ENCODE results near the gene TULP4. TPM values are rescaled to one million over a fixed set of nuclear protein-coding genes. Genes with fewer than 3 reads are reported as not detected.

TULP4 gene
- total RNA-seq, 1 donor: 131 TPM

DNA sequence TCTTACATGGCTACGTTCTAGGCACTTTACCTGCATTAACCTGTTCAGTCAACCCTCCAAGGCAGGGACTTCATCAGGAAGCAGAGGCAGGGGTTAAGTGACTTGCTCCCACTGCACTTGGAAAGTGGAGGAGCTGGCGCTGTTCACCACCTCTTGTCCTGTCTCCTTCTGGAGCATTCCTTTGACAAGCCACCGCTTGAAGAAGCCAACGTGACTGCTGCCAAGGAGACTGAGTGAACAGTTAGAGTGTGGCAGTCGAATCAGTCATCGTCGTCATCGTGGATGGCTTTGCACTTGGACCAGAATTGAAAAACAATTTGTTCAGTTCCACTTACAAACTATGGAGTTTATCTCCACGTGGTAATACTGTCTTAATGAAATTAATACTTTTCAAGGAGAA lies 60.9 kb downstream of the TULP4 start:
- TF ChIP-seq, protein P1, sequence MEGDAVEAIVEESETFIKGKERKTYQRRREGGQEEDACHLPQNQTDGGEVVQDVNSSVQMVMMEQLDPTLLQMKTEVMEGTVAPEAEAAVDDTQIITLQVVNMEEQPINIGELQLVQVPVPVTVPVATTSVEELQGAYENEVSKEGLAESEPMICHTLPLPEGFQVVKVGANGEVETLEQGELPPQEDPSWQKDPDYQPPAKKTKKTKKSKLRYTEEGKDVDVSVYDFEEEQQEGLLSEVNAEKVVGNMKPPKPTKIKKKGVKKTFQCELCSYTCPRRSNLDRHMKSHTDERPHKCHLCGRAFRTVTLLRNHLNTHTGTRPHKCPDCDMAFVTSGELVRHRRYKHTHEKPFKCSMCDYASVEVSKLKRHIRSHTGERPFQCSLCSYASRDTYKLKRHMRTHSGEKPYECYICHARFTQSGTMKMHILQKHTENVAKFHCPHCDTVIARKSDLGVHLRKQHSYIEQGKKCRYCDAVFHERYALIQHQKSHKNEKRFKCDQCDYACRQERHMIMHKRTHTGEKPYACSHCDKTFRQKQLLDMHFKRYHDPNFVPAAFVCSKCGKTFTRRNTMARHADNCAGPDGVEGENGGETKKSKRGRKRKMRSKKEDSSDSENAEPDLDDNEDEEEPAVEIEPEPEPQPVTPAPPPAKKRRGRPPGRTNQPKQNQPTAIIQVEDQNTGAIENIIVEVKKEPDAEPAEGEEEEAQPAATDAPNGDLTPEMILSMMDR (IDR thresholded peaks at IDR 0.05; ENCODE audit: insufficient read depth, low read length): no peak
- DNase-seq (ENCODE audit: low read depth): no peak
- H3K4me3 ChIP-seq (ENCODE audit: low read depth, low read length): no peak overlapping the region

DNA sequence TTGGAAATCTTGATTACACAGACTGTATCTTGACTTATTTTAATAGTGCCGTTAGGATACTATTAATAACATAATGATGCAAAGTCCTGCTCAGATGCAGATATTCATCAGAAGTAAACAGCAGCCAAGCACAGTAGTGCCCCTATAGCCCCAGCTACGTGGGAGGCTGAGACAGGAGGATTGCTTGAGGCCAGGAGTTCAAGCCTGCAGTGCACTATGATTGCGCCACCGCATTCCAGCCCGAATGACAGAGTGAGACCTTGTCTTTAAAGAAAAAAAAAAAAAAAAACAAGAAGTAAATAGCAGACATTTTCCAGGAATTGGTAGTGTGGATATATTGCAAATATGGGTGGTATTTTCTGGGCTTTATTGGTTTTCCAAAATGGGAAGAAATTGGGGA lies 61.8 kb downstream of the TULP4 start:
- TF ChIP-seq, protein P1 (IDR thresholded peaks at IDR 0.05; ENCODE audit: insufficient read depth, low read length): no peak
- DNase-seq (ENCODE audit: low read depth): no peak

DNA sequence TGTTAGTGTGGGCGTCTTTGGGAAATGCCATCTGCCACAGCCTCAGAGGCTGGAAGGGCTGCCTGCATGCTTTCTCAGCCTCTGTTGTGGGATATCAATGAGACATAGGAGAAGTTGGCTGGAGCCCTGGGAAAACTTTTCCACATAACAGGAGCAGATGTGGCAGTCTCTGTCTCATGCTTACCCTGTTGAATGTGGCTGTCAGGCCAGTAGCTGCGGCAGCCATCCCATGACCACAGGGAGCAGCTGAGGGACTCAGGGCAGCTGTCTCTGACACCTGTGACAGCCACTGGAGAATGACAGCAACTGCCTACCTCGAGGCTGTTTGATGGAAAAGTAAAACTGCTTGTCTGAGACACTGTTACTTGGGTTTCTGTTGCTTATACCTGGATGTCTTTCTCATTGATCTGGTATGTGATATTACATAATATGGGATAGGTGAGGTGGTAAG lies 64.4 kb downstream of the TULP4 start:
- TF ChIP-seq, protein P1 (IDR thresholded peaks at IDR 0.05; ENCODE audit: insufficient read depth, low read length): no peak
- DNase-seq (ENCODE audit: low read depth): peak; percentile 15
- no peak overlapping the region for H3K4me3 ChIP-seq (ENCODE audit: low read depth, low read length)

More for the DNA sequence above, 61.8 kb downstream of the TULP4 start:
- no peak overlapping the region for H3K4me3 ChIP-seq (ENCODE audit: low read depth, low read length)

DNA sequence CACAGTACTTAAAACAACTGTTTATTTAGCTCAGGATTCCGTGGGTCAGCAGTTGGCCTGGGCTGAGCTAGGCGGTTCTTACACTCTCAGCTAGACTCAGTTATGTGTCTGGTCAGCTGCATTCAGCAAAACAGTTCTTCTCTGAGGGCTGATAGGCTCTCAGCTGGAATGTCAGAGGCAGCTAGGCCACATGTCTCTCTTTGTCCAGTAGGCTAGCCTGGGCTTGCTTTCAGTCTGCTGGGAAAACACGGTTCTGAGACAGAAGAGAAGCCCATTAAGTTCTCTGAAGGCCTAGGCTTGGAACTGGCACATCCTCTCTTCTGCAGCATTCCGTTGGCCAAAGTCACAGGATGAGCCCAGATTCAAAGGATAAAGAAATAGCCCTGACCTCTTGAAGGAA lies 65.6 kb downstream of the TULP4 start:
- TF ChIP-seq, protein P1 (IDR thresholded peaks at IDR 0.05; ENCODE audit: insufficient read depth, low read length): no peak
- no peak overlapping the region for H3K4me3 ChIP-seq (ENCODE audit: low read depth, low read length)
- peak; percentile 38 for DNase-seq (ENCODE audit: low read depth)

DNA sequence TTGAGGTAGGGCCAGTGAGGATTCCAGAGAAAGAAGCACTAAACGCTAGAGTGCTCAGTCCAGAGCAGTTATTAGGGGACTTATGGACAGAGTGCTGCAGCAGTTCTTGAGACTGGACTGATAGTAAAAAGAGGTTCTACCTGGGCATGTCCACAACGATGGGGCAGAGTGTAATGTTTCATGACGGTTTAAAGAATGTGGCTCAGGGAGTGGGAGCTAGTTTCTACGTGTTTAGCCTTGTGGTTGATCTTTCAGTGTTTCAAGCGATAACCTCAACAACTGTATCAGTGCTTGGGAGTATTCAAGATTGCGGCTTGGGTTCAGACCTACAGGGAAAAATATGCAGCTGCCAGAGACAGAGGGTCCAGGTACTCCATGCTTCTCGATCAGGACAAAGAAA lies 67.1 kb downstream of the TULP4 start:
- H3K4me3 ChIP-seq (ENCODE audit: low read depth, low read length): no peak overlapping the region
- DNase-seq (ENCODE audit: low read depth): no peak
- TF ChIP-seq, protein P1 (IDR thresholded peaks at IDR 0.05; ENCODE audit: insufficient read depth, low read length): no peak

DNA sequence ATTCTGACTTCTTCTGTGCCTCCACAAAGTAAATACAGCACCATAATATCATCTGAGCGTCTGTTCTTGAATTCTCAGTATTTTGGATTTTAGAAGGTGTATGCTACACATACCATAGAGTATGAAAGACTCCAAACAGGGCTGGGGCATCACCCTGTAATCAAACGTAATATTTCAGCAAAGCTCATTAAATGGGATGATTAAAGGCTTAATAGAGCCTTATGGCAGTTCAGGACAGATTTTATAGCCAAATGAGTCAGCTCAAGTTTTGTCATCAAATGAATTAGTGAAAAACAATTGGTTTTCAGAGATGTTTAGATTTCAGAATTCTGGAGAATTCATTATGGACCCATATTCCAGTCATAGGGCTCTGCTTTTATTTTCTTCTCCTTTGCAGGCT lies 68.9 kb downstream of the TULP4 start:
- no peak for DNase-seq (ENCODE audit: low read depth)
- TF ChIP-seq, protein P1 (IDR thresholded peaks at IDR 0.05; ENCODE audit: insufficient read depth, low read length): no peak
- no peak overlapping the region for H3K4me3 ChIP-seq (ENCODE audit: low read depth, low read length)

DNA sequence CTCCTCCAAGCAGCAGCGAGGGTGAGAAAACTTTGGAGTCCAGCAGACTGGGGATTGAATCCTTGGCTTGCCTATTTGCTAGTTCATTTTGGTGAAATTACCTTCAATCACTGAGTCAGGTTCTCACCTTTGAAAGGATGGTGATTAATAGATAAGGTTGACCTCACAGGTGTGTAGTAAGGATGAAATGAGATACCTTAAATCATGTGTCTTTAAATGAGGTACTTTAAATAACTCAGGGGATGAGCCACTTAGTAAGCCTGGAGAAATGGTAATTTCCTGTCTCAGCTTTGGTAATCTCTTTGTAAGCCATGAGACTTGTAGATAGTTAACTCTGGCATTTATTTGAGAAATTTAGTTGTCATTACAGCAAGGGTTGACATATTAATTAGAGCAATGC lies 70.2 kb downstream of the TULP4 start:
- no peak for DNase-seq (ENCODE audit: low read depth)
- H3K4me3 ChIP-seq (ENCODE audit: low read depth, low read length): no peak overlapping the region
- TF ChIP-seq, protein P1 (IDR thresholded peaks at IDR 0.05; ENCODE audit: insufficient read depth, low read length): no peak

All from fibroblast of the aortic adventitia (primary cell).